GM19455 (cell line): ENCODE measurements around the gene MEIG1.
A peak's percentile ranks its signal among the peaks of the same experiment; 100 is the strongest.
"Not testable (repeated sequence)": the region's sequence is repeated elsewhere in the genome, so short reads cannot be mapped to it uniquely, and the experiment has no call there.

Experiments
- ATAC-seq: cut with Tn5 transposase; IDR thresholded peaks from one replicate; pipeline ENCODE4 v1.9.1; 2021; ENCODE audit not compliant: unreplicated experiment

MEIG1 gene

DNA sequence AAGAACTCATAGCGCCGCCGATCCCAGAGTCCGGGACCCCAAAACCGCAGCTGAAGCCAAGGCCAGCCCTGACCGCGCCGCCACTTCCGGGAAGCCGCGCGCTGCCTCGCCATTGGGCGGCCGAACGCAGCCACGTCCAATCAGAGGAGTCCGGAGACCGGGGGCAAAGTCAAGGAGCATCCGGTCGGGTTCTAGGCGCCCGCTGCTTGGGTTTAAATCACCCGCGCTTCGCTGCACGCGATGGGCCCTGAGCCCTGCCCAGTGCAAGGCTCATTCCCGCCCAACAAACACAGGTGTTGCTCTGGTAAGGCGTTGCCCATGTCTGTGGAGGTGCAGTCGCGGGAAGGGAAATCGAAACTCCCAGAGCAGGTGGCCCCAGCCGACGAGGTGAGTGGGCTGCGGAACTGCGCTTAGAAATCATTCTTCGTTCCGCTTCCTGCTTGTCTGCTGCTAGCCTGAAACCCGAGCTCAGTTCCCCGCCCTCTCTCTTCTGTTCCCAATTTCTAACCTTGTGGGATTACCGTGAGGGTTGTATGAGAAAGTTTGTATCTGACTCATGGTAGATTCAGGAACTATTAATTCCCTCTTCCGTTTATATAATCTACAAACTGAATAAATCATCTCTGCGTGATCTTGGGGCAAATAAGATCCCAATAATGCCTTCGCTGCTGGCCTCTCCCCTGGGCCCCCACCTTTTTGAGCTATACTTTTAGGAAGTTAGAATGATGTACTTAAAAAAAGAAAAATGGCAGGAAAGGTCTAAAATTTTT, 5.0 kb upstream of the MEIG1 start, which contains the start of gene DCLRE1C:
TSS of gene DCLRE1C (minus strand) at position 96 of the 770 bp plus-strand sequence. CDS start at position 10, 86 bp downstream.
- peak; percentile 80 for ATAC-seq

DNA sequence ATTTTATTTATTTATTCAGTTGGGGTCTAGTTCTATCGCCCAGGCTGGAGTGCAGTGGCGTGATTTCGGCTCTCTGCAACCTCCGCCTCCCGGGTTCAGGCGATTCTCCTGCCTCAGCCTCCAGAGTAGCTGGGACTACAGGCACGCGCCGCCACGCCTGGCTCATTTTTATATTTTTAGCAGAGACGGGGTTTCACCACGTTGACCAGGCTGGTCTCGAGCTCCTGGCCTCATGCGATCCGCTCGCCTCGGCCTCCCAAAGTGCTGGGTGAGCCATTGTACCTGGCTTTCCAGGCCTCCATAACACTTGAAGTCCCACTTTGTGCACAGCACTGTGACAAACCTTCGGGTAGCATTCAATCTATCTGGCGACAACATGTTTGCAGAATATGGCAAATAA, 4.3 kb upstream of the MEIG1 start:
- ATAC-seq = no peak

DNA sequence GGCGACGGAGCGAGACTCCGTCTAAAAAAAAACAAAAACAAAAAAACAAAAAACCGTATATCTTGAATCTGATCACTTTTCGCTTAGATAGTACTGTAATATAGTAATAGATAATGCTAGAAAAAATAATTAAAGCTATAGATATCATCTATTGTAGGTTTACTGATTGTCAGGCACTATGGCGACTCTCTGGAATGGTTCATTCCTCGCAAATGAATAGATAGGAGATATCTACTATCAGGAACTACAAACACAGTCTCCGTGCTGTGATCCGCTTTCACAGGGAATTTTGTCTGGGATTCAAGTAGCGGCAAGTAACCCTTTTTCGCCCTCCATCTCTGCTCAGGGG, 342 bp upstream of the MEIG1 start:
- ATAC-seq = no peak

DNA sequence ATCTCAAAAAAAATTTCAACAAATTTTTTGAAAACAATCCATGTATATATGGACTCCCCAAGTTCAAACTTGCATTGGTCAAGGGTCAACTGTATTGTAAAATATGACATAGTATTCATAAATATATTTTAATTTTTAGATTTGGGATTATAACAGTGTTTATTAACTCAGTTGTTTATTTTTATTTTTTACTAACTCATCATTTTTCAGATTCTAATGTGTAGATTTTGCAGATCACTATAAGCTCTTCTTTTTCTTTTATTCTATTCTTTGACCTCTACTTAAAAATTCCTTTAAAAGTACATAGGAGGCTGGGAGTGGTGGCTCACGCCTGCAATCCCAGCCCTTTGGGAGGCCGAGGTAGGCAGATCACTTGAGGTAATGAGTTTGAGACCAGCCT, 8.7 kb downstream of the MEIG1 start:
- no peak for ATAC-seq

DNA sequence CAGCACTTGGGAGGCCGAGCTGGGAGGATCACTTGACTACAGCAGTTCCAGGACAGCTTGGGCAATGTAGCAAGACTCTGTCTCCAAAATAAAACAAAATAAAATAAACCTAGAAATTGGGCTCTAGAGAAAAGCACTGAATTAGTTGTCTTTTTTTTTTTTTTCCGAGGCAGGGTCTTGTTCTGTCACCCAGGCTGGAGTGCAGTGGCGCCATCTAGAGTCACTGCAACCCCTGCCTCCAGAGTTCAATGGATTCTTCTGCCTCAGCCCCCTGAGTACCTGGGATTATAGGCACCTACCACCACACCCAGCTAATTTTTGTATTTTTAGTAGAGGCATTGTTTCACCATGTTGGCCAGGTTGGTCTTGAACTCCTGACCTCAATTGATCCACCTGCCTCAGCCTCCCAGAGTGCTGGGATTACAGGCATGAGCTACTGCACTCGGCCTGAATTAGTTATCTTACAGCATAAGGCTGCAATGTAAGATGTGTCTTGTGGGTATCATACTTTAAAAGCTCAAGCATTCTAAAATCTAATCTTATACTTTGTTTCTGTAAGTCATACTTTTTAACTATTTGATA, 12.8 kb downstream of the MEIG1 start:
- ATAC-seq = no peak

DNA sequence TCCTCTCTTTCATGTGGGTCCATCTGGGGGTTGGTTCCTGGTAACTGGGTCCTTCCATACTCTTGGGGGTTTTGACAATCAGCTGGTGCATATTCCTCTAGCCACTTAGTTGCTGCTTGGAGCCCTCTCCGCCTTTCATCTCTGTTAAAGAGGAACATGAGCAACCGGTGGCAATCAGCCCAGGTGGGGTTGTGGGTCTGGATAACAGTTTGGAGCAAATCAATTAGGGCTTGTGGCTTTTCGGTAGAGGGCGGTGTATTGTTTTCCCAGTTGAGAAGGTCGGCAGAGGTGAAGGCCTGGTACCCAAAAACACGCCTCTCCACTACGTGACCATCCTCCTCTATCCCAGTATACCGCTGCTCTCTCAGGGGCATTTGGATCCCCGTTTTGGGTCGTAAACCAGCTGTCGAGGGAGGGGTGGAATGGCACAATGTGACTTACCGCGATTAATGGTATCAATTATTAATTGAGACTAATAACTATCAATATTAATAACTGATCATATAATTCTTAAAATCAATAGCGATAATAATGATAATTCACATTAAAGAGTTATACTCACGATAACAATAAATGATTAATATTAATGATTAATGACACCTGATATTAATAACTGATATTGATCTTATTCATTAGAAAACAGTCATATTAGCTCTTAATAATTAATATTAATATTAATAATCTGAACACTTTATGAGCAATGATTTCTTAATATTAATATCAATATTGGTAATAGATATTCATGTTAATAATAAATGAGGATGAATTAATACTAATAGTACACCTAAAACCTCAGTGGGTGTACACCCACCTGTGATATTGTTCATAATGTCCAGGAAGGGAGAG, 15.2 kb downstream of the MEIG1 start:
- not testable (repeated sequence) for ATAC-seq

DNA sequence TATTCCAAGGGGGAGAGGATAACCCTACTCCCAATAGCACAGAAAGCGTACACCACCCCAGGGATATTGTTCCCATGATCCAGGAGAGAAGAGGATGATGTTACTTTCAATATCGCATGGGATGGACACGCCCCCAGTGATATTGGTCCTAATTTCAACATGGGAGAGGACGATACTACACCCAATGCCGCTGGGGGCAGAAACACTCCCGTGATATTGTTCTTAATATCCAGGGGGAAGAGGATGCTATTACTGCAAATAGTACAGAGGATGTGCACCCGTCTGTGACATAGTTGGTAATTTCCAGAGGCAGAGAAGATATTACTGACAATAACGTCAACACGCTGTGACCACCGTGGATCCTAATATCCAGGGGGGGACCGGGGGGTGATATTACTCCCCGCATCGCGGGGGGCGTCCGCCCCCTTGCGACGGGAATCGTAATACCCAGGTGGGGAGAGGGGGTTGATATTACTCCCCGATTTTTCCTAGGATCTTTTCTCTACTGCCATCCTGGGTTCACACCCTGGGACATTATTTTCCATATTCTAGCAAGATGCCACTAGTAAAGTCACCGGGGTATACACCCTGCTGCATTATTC, 16.6 kb downstream of the MEIG1 start:
- no peak for ATAC-seq

DNA sequence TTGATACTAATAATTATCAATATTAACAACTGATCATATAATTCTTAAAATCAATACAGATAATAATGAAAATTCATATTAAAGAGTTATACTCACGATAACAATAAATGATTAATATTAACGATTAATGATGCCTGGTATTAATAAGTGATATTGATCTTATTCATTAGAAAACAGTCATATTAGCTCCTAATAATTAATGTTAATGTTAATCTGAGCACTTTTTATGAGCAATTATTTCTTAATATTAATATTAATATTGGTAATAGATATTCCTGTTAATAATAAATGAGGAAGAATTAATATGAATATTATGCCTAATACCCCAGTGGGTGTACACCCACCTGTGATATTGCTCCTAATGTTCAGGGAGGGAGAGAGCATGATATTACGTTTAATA, 23.6 kb downstream of the MEIG1 start:
- ATAC-seq = no peak

DNA sequence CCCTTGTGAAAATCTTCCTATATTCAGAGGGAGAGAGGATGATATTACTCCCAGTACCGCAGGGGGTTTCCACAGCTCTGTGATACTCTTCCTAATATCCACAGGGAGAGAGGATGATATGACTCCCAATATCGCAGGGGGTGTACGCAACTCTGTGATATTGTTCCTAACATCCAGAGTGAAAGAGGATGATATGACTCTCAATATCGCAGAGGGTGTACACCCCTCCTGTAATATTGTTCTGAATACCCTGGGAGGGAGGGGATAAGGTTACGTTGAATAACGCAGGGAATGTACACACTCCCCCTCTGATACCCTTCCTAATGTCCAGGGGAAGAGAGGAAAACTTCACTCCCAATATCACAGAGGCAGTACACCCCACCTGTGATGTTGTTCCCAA, 30.4 kb downstream of the MEIG1 start:
- not testable (repeated sequence) for ATAC-seq

DNA sequence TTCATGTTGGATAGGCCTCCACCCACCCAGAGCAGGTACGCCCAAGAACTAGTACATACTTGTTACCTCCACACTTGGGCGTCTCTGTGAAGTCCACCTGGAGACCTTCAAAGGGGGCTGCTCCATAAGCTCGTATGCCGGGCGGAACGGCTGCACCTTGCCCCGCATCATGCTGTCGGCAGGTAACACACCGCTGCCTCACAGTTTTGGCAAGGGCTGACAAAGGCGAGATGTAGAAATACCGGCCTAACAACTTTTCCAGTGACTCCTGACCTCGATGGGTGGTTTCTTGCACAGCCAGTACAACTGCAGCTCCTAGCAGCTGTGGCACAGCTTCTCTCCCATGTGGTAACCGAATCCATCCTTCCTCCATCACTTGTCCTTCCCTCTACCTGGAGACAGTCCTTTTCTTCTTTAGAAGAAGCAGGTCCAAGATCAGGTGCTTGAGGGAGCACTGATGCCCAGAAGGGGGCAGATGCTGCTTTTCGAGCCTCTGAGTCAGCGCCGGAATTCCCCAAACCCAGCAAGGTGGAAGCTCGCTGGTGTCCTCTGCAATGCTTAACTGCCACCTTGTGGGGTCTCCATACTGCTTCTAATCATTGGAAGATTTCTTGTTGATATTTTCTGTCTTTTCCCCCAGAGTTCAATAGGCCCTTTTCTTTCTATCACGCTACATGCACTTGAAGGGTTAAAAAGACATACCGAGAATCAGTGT, 32.0 kb downstream of the MEIG1 start:
- ATAC-seq = not testable (repeated sequence)

DNA sequence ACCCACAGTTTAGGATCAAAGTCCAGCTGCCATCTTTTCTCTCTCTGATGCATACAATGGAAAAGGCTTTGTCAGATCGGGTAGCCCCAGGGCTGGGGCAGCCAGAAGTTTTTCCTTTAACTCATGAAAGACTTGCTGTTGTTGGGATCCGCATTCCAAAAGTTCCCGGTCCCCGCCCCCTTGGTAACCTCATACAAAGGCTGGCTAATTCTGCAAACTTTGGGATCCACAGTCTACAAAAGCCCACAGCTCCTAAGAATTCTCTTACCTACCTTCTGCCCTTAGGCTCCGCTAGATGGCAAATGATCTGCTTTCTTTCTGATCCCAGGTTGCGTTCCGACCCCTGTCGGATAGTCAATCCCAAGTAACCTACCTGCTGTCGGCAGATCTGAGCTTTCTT, 33.1 kb downstream of the MEIG1 start:
- not testable (repeated sequence) for ATAC-seq

DNA sequence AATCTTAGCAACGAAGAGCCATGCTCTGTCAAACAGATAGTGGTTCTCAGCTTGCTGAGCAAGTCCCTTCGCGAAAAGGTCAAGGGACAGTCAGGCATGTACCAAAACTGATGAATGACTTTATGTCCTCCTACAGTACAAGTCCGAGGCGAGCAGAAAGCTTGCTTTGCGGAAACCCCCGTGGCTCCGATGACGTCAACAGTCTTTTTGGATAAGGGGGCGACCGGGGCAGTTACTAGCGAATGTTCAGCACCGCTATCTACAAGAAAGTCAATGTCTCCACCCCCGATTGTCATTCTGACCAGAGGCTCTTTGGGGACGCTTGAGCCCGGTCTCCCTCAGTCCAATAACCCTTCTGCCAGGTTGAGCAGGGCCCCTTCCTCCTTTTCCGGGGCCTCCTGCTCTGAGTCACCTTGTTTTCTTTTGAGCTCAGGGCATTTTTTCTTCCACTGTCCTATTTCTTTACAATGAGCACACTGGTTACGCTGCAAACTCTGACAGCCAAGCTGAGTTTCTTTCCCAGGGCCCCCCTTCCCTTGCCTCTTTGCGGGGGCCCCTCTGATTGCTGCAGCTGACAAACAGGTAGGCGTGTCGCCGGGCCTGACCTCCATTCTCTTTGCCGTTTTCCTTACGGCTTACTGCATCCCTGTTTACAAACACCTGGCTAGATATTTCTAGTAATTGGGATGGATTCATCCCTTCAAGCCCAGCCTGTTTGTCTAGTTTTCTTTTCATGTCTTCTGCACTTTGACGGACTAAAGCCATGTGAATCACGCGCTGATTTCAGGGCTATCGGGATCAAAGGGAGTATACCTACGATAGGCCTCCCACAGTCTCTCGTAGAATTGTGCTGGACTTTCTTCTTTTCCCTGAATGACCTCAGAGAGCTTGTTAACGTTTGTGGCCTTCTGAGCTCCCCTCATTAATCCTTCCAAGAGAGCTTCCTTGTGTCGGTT, 34.6 kb downstream of the MEIG1 start:
- ATAC-seq = not testable (repeated sequence)

DNA sequence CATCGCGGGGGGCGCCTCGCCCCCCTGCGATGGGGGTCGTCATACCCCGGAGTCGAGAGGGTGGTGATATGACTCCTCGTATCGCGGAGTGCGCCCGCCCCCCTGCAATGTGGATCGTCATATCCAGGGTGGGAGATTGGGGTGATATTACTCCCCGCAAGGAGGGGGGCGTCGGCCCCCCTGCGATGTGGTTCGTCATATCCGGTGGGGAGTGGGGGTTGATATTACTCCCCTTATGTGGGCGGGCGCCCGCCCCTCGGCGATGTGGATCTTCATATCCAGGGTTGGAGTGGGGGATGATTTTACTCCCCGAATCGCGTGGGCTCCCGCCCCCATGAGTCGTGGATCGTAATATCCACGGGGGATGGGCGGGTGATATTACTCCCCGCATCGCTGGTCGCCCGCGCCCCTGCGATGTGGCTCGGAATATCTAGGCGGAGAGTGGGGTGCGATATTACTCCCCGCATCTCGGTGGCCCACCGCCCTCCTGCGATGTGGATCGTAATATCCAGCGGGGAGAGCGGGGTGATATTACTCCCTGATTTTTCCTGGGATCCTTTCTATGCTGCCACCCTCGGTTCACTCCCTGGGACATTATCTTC, 36.9 kb downstream of the MEIG1 start:
- no peak for ATAC-seq

DNA sequence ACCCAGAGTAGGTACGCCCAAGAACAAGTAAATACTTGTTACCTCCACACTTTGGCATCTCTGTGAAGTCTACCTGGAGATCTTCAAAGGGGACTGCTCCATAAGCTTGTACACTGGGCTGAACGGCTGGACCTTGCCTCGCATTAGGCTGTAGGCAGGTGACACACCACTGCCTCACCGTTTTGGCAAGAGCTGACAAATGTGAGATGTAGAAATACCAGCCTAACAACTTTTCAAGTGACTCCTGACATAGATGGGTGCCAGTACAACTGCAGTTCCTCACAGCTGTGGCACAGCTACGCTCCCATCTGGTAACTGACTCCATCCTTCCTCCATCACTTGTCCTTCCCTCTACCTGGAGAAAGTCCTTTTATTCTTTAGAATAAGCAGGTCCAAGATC, 54.3 kb downstream of the MEIG1 start:
- ATAC-seq = not testable (repeated sequence)

DNA sequence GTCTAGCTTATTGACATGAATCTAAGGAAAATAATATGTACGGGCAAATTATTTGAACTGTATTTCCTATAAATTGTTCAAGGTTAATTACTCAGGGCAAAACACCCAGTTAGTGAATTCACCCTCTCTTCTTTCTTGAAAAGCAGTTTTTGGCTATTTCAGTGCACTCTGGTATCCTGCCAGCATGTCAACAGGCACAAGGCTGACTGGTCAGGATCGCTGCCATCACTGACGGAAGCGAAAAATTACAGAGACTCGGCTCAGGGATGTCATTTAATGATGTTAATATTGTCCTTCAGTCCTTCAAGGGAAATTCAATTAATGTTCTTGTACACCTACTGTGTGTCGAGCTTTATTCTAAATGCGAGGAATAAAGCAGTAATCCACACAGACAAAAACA, 56.3 kb downstream of the MEIG1 start:
- ATAC-seq = no peak

DNA sequence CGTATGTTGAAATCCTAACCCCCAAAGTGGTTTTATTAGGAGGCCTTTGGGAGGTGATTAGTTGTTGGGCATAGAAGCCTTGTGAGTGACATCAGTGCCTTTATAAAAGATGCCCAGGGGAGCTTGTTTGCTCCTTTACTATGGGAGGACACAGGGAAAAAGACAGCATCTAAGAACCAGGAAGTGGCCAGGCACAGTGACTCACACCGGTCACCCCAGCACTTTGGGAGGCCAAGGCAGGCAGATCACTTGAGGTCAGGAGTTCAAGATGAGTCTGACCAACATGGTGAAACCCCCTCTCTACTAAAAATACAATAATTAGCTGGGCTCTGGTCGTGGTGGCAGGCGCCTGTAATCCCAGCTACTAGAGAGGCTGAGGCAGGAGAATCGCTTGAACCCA, 61.8 kb downstream of the MEIG1 start:
- not testable (repeated sequence) for ATAC-seq
